NCI-H2196 treated with DMSO at 0.1 percent for 48 hours (cell line): ENCODE results near the gene CNTLN.
"Not testable (repeated sequence)": the region's sequence is repeated elsewhere in the genome, so short reads cannot be mapped to it uniquely, and the experiment has no call there.

Source experiments
- DNase-seq: peaks from one replicate; lab custom pipeline; 2025; ENCODE audit not compliant: unreplicated experiment; lab: John Stamatoyannopoulos, UW

The CNTLN gene

DNA sequence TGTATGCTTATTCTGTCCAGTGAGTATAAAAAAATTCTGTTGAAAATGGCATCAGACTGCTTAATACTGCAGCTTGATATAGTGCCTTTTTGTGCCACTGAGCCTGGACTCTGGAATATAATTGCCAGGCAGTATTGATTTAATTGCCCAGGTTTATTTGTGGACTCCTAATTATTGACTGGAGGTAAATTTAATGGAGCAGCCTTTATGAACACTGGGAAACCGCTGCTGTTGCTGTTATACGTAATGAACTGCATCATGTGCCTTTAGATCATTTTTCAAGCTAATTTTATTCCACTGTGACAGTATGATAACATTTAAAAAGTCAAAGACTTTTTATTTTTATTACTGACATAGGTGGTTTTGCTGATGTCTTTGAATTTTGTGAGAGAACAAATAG is 353.8 kb downstream of the CNTLN start:
- DNase-seq: no peak

GRCh38 chr9:17490110-17490509 is 355.3 kb downstream of the CNTLN start:
- DNase-seq: no peak

GRCh38 chr9:17491780-17492179 is 356.9 kb downstream of the CNTLN start:
- no peak for DNase-seq

GRCh38 chr9:17503196-17503595 is 368.4 kb downstream of the CNTLN start:
- DNase-seq: no peak

DNA sequence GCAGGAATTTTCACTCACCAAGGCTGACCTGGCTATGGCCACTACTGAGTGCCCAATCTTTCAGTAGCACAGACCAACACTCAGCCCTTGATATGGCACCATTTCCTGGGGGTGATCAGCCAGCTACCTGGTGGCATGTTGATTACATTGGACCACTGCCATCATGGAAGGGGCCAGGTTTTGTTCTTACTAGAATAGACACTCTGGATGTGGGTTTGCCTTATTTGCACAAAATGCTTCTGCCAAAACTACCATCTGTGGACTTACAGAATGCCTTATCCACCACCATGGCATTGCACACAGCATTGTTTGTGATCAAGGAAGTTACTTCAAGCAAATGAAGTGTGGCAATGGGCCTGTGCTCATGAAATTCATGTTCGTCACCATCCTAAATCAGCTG is 374.3 kb downstream of the CNTLN start:
- no peak for DNase-seq

DNA sequence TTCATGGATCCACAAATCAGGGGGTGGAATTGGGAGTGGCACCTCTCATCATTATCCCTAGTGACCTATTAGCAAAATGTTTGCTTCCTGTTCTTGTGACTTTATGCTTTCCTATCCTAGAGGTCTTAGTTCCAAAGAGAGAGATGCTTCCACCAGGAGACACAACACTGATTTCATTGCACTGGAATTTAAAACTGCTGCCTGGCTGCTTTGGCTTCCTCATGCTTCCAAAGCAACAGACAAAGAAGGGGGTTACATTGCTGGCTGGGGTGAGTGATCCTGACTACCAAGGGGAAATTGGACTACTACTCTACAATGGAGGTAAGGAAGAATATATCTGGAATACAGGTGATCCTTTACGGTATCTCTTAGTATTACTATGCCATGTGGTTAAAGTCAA is 374.9 kb downstream of the CNTLN start:
- no peak for DNase-seq

DNA sequence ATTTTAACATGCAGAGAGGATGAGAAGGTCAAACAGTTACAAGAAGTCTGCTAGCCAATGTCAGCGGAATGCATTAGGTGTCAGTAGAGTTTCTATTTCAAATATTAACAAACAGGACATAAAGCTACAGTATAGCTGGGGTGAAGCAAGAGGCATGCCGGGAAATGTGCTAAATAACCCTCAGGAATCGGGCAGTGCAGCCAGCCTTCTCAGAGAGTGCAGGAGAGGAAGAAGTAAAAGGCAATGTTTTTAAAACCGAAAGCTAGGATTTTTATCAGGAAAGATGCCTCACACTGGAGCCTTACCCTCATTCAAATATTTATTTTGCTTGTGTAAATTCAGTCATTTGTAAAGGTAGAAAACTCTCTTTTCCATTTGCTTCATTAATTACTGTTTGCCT is 384.9 kb downstream of the CNTLN start:
- DNase-seq: no peak

DNA sequence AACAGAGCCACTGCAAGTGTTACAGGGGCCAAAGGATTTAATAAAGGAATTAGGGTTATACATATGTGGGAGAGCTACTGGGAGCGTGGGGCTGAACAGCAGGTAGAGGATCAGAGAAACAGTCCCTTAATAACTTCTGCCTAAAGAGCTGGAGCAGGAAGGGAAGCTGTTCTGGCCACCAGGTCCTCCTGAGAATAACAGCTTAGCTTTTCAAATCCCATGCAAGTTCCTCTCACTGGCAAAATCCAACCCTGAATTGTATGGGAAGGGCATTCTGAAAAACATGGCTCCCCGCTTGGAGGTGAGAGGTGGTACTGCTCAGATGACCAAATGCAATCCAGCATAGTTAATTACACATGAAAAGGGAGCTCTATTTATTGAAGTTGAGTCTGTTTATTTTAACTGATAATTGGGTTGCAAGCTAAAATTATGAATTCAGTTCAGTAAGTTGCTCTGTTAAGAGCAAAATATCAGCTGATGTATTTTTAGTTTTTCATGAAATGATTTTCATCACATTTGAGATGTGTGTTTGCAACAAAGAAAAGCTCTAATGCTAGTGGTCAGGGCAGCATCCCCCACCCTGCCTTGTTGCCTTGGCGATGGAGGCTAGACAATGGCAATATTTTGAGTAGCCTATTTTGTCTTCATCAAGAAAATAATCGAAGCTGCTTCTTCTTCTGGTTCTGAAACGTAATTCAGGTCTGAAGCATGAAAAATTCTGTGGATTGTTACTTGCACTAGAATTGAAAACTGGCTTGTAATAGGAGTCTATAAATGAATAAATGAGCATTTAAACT is 385.6 kb downstream of the CNTLN start:
- no peak for DNase-seq

DNA sequence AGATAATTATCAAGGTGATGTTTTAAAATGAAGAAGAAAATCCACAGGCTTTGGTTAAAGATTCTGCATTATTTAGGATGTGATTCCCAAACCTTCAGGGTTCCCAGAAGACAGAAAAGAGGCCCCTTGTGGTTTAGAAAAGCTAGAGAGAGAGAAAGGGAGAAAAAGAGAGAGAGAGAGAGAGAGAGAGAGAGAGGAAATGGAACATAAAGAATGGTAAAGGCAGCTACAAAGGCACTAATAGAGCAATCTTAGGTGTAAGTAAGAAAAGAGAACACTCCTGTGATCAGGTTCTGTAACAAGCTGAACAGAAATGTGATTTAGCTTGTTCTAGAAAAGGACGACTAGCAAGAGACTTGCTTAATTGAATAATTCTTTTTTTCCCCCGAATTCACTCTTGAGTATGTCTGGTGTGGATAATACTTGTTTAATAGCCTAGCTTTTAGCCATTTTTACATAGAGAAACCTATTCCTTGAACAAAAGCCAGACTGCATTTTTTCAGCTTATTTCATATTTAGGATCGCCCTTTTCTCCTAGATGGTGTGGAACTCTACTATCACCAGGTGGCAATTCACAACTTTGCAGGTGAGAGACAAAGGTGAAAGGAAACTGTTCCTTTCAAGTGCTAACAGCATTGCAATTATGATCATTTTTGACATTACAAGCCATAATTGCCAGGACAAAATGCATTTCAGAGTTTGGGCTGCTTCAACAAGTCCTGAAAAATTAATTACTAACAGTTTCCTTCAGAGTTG is 386.4 kb downstream of the CNTLN start:
- no peak for DNase-seq

DNA sequence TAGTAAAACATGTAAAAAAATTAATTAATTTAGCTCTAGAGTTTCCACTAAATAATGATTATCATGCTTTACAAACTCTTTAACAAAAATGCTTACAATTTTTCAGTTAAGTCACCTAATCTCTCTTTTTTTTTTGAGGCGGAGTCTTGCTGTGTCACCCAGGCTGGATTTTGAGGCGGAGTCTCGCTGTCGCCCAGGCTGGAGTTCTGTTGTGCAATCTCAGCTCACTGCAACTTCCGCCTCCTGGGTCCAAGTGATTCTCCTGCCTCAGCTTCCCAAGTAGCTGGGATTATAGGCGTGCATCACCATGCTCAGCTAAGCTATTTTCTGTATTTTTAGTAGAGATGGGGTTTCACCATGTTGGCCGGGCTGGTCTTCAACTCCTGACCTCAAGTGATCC is 391.9 kb downstream of the CNTLN start:
- not testable (repeated sequence) for DNase-seq

DNA sequence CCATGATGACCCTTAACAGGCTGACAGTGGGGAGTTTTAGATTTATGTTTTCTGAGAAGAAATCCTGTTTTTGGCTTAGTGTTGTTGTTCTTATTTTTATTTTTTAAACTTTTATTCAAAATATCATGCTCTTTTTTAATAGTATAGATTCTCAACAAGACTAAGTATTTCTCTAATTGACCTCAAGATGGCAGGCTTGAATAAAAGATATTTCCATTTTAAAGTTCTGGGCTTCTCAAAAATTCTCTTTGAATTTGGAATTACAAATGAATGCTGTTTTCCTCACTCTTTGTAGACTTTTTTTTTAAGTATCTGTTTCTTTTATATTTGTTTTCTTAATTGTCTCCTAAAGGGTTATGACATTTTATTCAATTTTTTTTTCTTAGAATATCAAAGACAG is 394.0 kb downstream of the CNTLN start:
- no peak for DNase-seq

DNA sequence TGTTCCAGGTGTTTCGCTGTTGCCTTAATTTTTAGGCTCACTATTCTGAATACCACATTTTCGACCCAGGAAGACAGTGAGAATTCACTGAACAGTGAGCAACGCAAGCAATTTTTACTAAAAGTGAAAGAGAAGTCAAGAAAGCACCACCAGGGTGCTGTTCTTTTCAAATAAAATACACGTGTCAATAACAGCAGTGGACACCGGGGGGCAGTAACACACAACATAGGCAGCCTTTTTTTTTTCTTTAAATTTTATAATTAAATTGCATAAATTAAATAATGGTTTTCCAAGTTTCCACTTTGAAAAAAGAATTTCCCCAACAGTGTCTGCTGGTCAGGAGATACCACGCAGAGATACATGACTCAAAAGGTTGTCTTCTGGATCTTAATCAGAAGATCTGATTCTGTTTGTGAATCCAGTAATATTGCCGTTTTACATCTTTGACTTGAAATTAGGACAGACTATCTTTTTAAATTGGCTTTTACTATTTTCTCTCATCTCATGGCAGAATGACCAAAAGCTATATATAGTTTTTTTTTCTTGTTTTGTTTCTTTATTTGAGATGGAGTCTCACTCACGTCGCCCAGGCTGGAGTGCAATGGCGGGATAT is 396.9 kb downstream of the CNTLN start:
- DNase-seq: no peak

DNA sequence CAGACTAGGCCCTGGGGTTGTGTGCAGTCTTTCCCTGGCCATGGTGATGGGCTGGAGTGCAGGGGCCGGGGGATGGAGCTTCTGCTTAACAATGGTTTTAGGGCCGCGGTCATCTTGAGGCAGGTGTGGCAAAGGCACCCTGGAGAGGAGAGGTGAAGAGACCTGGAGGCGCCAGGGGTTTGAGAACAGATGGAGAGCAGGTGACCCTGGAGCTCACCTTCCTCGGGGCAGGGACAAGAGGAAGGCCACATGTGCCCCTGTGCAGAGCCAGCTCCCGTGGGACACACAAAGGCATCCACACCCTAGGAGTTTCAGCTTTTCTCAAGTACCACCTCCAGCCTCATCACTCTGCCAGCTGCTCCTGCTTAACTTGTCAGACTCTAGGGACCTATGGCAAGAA is 397.6 kb downstream of the CNTLN start:
- DNase-seq: no peak

- no peak for DNase-seq
These were observed 400.3 kb downstream of the CNTLN start for GRCh38 chr9:17535176-17535575.

- DNase-seq: no peak
These were observed 401.2 kb downstream of the CNTLN start for GRCh38 chr9:17536027-17536426.

- no peak for DNase-seq
These were observed 416.2 kb downstream of the CNTLN start for GRCh38 chr9:17551023-17551422.
